Left colon (tissue), 2 donors: ENCODE results near the gene SMPX. TPM values are rescaled to one million over a fixed set of nuclear protein-coding genes. Genes with fewer than 3 reads are reported as not detected.

Experiments
- ATAC-seq: fragments of 200-7000 bp; cut with Tn5 transposase; one replicate; pipeline ENCODE4 v1.9.1; 2020; ENCODE audit warnings: mild to moderate bottlenecking, moderate library complexity
- DNase-seq, 2 donors: peaks; one replicate each; pipeline ENCODE4 v3.0.0-alpha.2; 2020
- intact Hi-C, 2 donors: fragments of 100-400 bp; cut with DNase I in 1 of 2; cut with micrococcal nuclease in 1 of 2; formaldehyde crosslinking; loops; one replicate each; pipeline versions ENCODE4 v1.11.2 to v1.14.0; 2022; cut with DNase I, micrococcal nuclease
- total RNA-seq, 2 donors: library from RNA; stranded (reverse); fragmentation: NEBNext Ultra II Directional; extraction: Animal tissue kit (Norgen Biotek cat#: 25700); gene quantifications; one replicate each; pipeline ENCODE4 v1.2.1, GENCODE V29; 2021
- donor health status: DM: no; HTN: no; CAD: no.
- donor health status: DM: yes; HTN: yes; CAD: no.

The SMPX gene
- total RNA-seq, 2 donors from 2014 or later: 2.1 TPM; not detected in 1

GRCh38 chrX:21723814-21724213, 34.1 kb downstream of the SMPX start:
- no peak for ATAC-seq
- intact Hi-C loops: no loop called here

GRCh38 chrX:21723084-21723483, 34.8 kb downstream of the SMPX start:
- intact Hi-C loops: no loop called here
- ATAC-seq: no peak
- no peak for DNase-seq

More at GRCh38 chrX:21723814-21724213, 34.1 kb downstream of the SMPX start:
- DNase-seq: no peak

- DNase-seq (no peak), ATAC-seq (no peak)
- intact Hi-C loops: no loop called here
Observed at GRCh38 chrX:21721195-21721594, 36.7 kb downstream of the SMPX start.

- no peak for ATAC-seq
- DNase-seq: no peak
- intact Hi-C loops: no loop called here
Observed at GRCh38 chrX:21718575-21718974, 39.3 kb downstream of the SMPX start.

- intact Hi-C loops: no loop called here
- ATAC-seq (no peak), DNase-seq (no peak)
Observed at GRCh38 chrX:21717802-21718201, 40.1 kb downstream of the SMPX start.

- intact Hi-C loops: no loop called here
- no peak for DNase-seq
Observed at GRCh38 chrX:21715825-21716224, 42.1 kb downstream of the SMPX start.

GRCh38 chrX:21715337-21715736, 42.6 kb downstream of the SMPX start:
- no peak for ATAC-seq
- intact Hi-C loops: no loop called here
- DNase-seq: no peak

More at GRCh38 chrX:21715825-21716224, 42.1 kb downstream of the SMPX start:
- no peak for ATAC-seq

GRCh38 chrX:21711848-21712197, 46.1 kb downstream of the SMPX start:
- DNase-seq (no peak), ATAC-seq (peak; percentile 62)
- intact Hi-C loops: no loop called here

- ATAC-seq (peak; percentile 67), DNase-seq (no peak)
- intact Hi-C loops: no loop called here
Observed at GRCh38 chrX:21711129-21711847, 46.6 kb downstream of the SMPX start.

GRCh38 chrX:21708116-21708515, 49.8 kb downstream of the SMPX start:
- ATAC-seq (no peak), DNase-seq (no peak)
- intact Hi-C loops: no loop called here

GRCh38 chrX:21705225-21705624, 52.7 kb downstream of the SMPX start:
- intact Hi-C loops: no loop called here
- ATAC-seq: peak; percentile 71
- no peak for DNase-seq

GRCh38 chrX:21702725-21703124, 55.2 kb downstream of the SMPX start:
- DNase-seq: no peak
- intact Hi-C loops: no loop called here
- no peak for ATAC-seq

GRCh38 chrX:21700967-21701366, 56.9 kb downstream of the SMPX start:
- no peak for ATAC-seq
- no peak for DNase-seq
- intact Hi-C loops: no loop called here

- no peak for ATAC-seq
- DNase-seq: no peak
- intact Hi-C loops: no loop called here
Observed at GRCh38 chrX:21700275-21700674, 57.6 kb downstream of the SMPX start.

- intact Hi-C loops: no loop called here
- ATAC-seq (no peak), DNase-seq (no peak)
Observed at GRCh38 chrX:21699136-21699535, 58.8 kb downstream of the SMPX start.

GRCh38 chrX:21698272-21698671, 59.6 kb downstream of the SMPX start:
- intact Hi-C loops: no loop called here
- no peak for DNase-seq
- no peak for ATAC-seq

- intact Hi-C loops: no loop called here
- no peak for ATAC-seq
- no peak for DNase-seq
Observed at GRCh38 chrX:21691512-21692018, 66.4 kb downstream of the SMPX start.

GRCh38 chrX:21683941-21684340, 74.0 kb downstream of the SMPX start:
- intact Hi-C loops: no loop called here
- DNase-seq (no peak), ATAC-seq (no peak)

GRCh38 chrX:21678048-21678612, 79.8 kb downstream of the SMPX start:
- DNase-seq (no peak), ATAC-seq (peak; percentile 87)
- intact Hi-C loops: no loop called here

GRCh38 chrX:21675931-21676330, 82.0 kb downstream of the SMPX start:
- DNase-seq (no peak), ATAC-seq (no peak)
- intact Hi-C loops: no loop called here
